ENCODE measurements around the gene SPNS3.

SPNS3 gene

DNA sequence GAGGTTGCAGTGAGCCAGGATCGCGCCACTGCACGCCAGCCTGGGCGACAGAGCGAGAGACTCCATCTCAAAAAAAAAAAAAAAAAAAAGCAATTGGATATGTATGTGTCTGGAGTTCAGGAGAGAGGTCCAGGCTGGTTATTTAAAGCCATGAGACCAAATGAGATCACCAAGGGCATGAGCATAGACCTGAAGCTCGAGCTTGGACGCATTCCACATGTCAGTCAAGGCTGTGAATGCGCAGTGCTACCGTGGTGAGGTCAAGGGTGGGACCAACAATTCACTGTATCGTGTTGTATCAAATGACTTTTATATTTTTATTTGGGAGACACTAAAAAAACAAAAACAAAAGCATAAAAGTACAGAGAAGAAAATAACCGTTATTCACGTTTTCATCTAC lies 35.8 kb downstream of the SPNS3 start:
- H3K23ac ChIP-seq (ENCODE audit: low read length) = no peak overlapping the region
- H3K4me3 ChIP-seq (ENCODE audit: low read depth, low read length) = no peak overlapping the region
- H3K14ac ChIP-seq (ENCODE audit: low read length) = no peak overlapping the region
- H4K91ac ChIP-seq (ENCODE audit: low read depth, low read length) = peak overlapping the region; percentile 69
- H3K18ac ChIP-seq (ENCODE audit: low read length) = no peak overlapping the region
- no peak for DNase-seq
- H4K8ac ChIP-seq (ENCODE audit: low read depth, low read length) = no peak overlapping the region
- no peak overlapping the region for H4K12ac ChIP-seq (ENCODE audit: low read depth, low read length)
- H3K27me3 ChIP-seq (ENCODE audit: insufficient read depth, low read length) = no peaks in the 10 kb centered on the region
- H3K36me3 ChIP-seq (ENCODE audit: control insufficient read depth in 1 of 2, insufficient read depth in 2 of 2, low read length in 2 of 2) = no peaks in the 10 kb centered on the region
- peaks cover 22 to 31% of the 10 kb centered on the region in 2 experiments for H3K4me1 ChIP-seq (ENCODE audit: control insufficient read depth in 1 of 2, insufficient read depth in 2 of 2, low read length in 2 of 2)
- H2BK120ac ChIP-seq (ENCODE audit: insufficient read depth, low read length, poor library complexity) = no peak overlapping the region
- H3K9me3 ChIP-seq (ENCODE audit: insufficient read depth, low read depth, low read length) = no peaks in the 10 kb centered on the region
- H2BK12ac ChIP-seq (ENCODE audit: low read length) = peak overlapping the region; percentile 89
- H3K4me2 ChIP-seq (ENCODE audit: low read length) = no peak overlapping the region
- H3K4ac ChIP-seq (ENCODE audit: low read depth, low read length) = no peak overlapping the region
- H3K27ac ChIP-seq (ENCODE audit: low read depth, low read length) = no peak overlapping the region
- no CpG with 5 or more reads among the region's 12 CpGs for WGBS (ENCODE audit: extremely low coverage, insufficient coverage, insufficient read length)
- H3K9ac ChIP-seq (ENCODE audit: low read length) = no peak overlapping the region
- no peak overlapping the region for H2AK5ac ChIP-seq (ENCODE audit: low read length)
- H2BK5ac ChIP-seq (ENCODE audit: low read depth, low read length, poor library complexity) = no peak overlapping the region
- H2AFZ ChIP-seq (ENCODE audit: insufficient read depth, low read length, poor library complexity) = no peak overlapping the region
- H3K79me1 ChIP-seq (ENCODE audit: low read length) = peaks cover 30% of the 10 kb centered on the region
- H3K79me2 ChIP-seq (ENCODE audit: control insufficient read depth, insufficient read depth, low read length, poor library complexity) = peaks cover 11% of the 10 kb centered on the region

- peak; percentile 85 to 86 for DNase-seq
- H3K23ac ChIP-seq (ENCODE audit: low read length) = no peak overlapping the region
- peaks cover 51% of the 10 kb centered on the region for H3K79me1 ChIP-seq (ENCODE audit: low read length)
- no peak overlapping the region for H4K12ac ChIP-seq (ENCODE audit: low read depth, low read length)
- peaks cover 26% of the 10 kb centered on the region for H3K79me2 ChIP-seq (ENCODE audit: control insufficient read depth, insufficient read depth, low read length, poor library complexity)
- no peak overlapping the region for H3K9ac ChIP-seq (ENCODE audit: low read length)
- no peaks in the 10 kb centered on the region for H3K36me3 ChIP-seq (ENCODE audit: control insufficient read depth in 1 of 2, insufficient read depth in 2 of 2, low read length in 2 of 2)
- H3K18ac ChIP-seq (ENCODE audit: low read length) = no peak overlapping the region
- H3K27me3 ChIP-seq (ENCODE audit: insufficient read depth, low read length) = no peaks in the 10 kb centered on the region
- H4K8ac ChIP-seq (ENCODE audit: low read depth, low read length) = no peak overlapping the region
- H3K4ac ChIP-seq (ENCODE audit: low read depth, low read length) = no peak overlapping the region
- peaks cover 2% of the 10 kb centered on the region for H3K9me3 ChIP-seq (ENCODE audit: insufficient read depth, low read depth, low read length)
- H2AK5ac ChIP-seq (ENCODE audit: low read length) = no peak overlapping the region
- no peak overlapping the region for H2BK12ac ChIP-seq (ENCODE audit: low read length)
- H4K91ac ChIP-seq (ENCODE audit: low read depth, low read length) = no peak overlapping the region
- H3K4me3 ChIP-seq (ENCODE audit: low read depth, low read length) = no peak overlapping the region
- no peak overlapping the region for H3K4me2 ChIP-seq (ENCODE audit: low read length)
- no peak overlapping the region for H3K14ac ChIP-seq (ENCODE audit: low read length)
- WGBS (ENCODE audit: extremely low coverage, insufficient coverage, insufficient read length) = no CpG with 5 or more reads among the region's 3 CpGs
- H2BK5ac ChIP-seq (ENCODE audit: low read depth, low read length, poor library complexity) = peak overlapping the region; percentile 86
- H2AFZ ChIP-seq (ENCODE audit: insufficient read depth, low read length, poor library complexity) = no peak overlapping the region
- H3K27ac ChIP-seq (ENCODE audit: low read depth, low read length) = peak overlapping the region; percentile 88
- H2BK120ac ChIP-seq (ENCODE audit: insufficient read depth, low read length, poor library complexity) = peak overlapping the region; percentile 34
- H3K4me1 ChIP-seq (ENCODE audit: control insufficient read depth in 1 of 2, insufficient read depth in 2 of 2, low read length in 2 of 2) = peaks cover 37 to 45% of the 10 kb centered on the region in 2 experiments
Measured at GRCh38 chr17:4472286-4472685, 38.5 kb downstream of the SPNS3 start.

DNA sequence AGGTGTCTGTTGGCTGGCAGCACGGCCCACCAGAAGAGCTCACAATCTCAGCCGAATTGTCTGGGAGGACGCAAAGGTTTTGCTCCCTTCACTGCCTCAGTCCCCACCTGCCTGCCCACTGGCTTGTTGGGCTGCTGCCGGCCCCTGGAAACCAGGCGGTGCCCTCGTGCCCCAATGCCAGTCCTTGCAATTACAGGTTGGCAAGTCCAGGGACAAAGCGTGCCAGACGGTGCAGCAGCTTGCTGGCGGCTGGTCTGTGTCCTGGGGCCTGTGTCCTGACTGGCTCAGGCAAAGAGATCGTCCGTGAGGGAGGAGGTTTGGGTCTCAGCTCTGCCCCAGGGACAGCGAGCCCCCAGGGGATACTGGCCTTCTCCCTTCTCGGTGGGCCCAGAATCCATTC lies 40.4 kb downstream of the SPNS3 start:
- peak overlapping the region; percentile 99 for H3K27ac ChIP-seq (ENCODE audit: low read depth, low read length)
- peak overlapping the region; percentile 19 for H4K8ac ChIP-seq (ENCODE audit: low read depth, low read length)
- H3K14ac ChIP-seq (ENCODE audit: low read length) = peak overlapping the region; percentile 78
- H2BK5ac ChIP-seq (ENCODE audit: low read depth, low read length, poor library complexity) = peak overlapping the region; percentile 91
- H2AK5ac ChIP-seq (ENCODE audit: low read length) = peak overlapping the region; percentile 28
- H2AFZ ChIP-seq (ENCODE audit: insufficient read depth, low read length, poor library complexity) = peak overlapping the region; percentile 62
- H3K9me3 ChIP-seq (ENCODE audit: insufficient read depth, low read depth, low read length) = peaks cover 4% of the 10 kb centered on the region
- H4K91ac ChIP-seq (ENCODE audit: low read depth, low read length) = peak overlapping the region; percentile 100
- peak overlapping the region; percentile 86 for H2BK120ac ChIP-seq (ENCODE audit: insufficient read depth, low read length, poor library complexity)
- peaks cover 26% of the 10 kb centered on the region for H3K79me2 ChIP-seq (ENCODE audit: control insufficient read depth, insufficient read depth, low read length, poor library complexity)
- peak overlapping the region; percentile 20 for H4K12ac ChIP-seq (ENCODE audit: low read depth, low read length)
- peak overlapping the region; percentile 14 for H3K4ac ChIP-seq (ENCODE audit: low read depth, low read length)
- WGBS (ENCODE audit: extremely low coverage, insufficient coverage, insufficient read length) = no CpG with 5 or more reads among the region's 13 CpGs
- no peaks in the 10 kb centered on the region for H3K27me3 ChIP-seq (ENCODE audit: insufficient read depth, low read length)
- no peak overlapping the region for H3K4me2 ChIP-seq (ENCODE audit: low read length)
- H3K79me1 ChIP-seq (ENCODE audit: low read length) = peaks cover 59% of the 10 kb centered on the region
- H3K4me3 ChIP-seq (ENCODE audit: low read depth, low read length) = no peak overlapping the region
- H3K23ac ChIP-seq (ENCODE audit: low read length) = no peak overlapping the region
- H3K18ac ChIP-seq (ENCODE audit: low read length) = peak overlapping the region; percentile 35
- peaks cover 39 to 49% of the 10 kb centered on the region in 2 experiments for H3K4me1 ChIP-seq (ENCODE audit: control insufficient read depth in 1 of 2, insufficient read depth in 2 of 2, low read length in 2 of 2)
- peak overlapping the region; percentile 100 for H2BK12ac ChIP-seq (ENCODE audit: low read length)
- DNase-seq = no peak
- no peaks in the 10 kb centered on the region for H3K36me3 ChIP-seq (ENCODE audit: control insufficient read depth in 1 of 2, insufficient read depth in 2 of 2, low read length in 2 of 2)
- no peak overlapping the region for H3K9ac ChIP-seq (ENCODE audit: low read length)

DNA sequence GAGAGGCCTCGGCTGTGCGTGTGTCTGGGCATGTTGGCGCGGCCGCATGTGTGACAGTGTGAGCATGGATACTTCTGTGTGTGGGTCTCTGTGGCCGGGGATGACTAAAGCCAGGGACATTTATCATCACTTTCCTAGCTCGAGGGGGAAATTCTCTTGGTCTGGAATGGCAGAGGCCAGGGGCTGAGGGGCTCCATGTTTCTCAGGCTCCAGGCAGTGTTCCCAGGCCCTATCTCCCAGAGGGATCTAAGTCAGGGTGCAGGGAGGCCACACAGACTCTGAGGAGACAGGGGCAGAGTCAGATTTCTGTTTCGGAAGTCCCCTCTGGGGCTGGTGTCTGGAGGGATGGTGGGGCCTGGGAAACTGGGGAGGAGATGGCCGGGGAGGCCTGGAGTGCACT lies 41.3 kb downstream of the SPNS3 start:
- no peak overlapping the region for H3K9ac ChIP-seq (ENCODE audit: low read length)
- peak overlapping the region; percentile 99 for H3K27ac ChIP-seq (ENCODE audit: low read depth, low read length)
- peak overlapping the region; percentile 80 for H4K8ac ChIP-seq (ENCODE audit: low read depth, low read length)
- peak; percentile 72 to 80 for DNase-seq
- H4K91ac ChIP-seq (ENCODE audit: low read depth, low read length) = peak overlapping the region; percentile 100
- no peaks in the 10 kb centered on the region for H3K27me3 ChIP-seq (ENCODE audit: insufficient read depth, low read length)
- WGBS (ENCODE audit: extremely low coverage, insufficient coverage, insufficient read length) = no CpG with 5 or more reads among the region's 9 CpGs
- peak overlapping the region; percentile 18 for H2AFZ ChIP-seq (ENCODE audit: insufficient read depth, low read length, poor library complexity)
- H2BK5ac ChIP-seq (ENCODE audit: low read depth, low read length, poor library complexity) = peak overlapping the region; percentile 93
- H3K4me3 ChIP-seq (ENCODE audit: low read depth, low read length) = no peak overlapping the region
- H3K4me2 ChIP-seq (ENCODE audit: low read length) = peak overlapping the region; percentile 37
- H2AK5ac ChIP-seq (ENCODE audit: low read length) = peak overlapping the region; percentile 28
- peak overlapping the region; percentile 35 for H3K18ac ChIP-seq (ENCODE audit: low read length)
- H3K4me1 ChIP-seq (ENCODE audit: control insufficient read depth in 1 of 2, insufficient read depth in 2 of 2, low read length in 2 of 2) = peaks cover 39 to 48% of the 10 kb centered on the region in 2 experiments
- H3K4ac ChIP-seq (ENCODE audit: low read depth, low read length) = peak overlapping the region; percentile 84
- peak overlapping the region; percentile 93 for H3K14ac ChIP-seq (ENCODE audit: low read length)
- no peaks in the 10 kb centered on the region for H3K36me3 ChIP-seq (ENCODE audit: control insufficient read depth in 1 of 2, insufficient read depth in 2 of 2, low read length in 2 of 2)
- peak overlapping the region; percentile 98 for H2BK120ac ChIP-seq (ENCODE audit: insufficient read depth, low read length, poor library complexity)
- peaks cover 4% of the 10 kb centered on the region for H3K9me3 ChIP-seq (ENCODE audit: insufficient read depth, low read depth, low read length)
- peak overlapping the region; percentile 100 for H2BK12ac ChIP-seq (ENCODE audit: low read length)
- H3K79me1 ChIP-seq (ENCODE audit: low read length) = peaks cover 64% of the 10 kb centered on the region
- H3K23ac ChIP-seq (ENCODE audit: low read length) = no peak overlapping the region
- H4K12ac ChIP-seq (ENCODE audit: low read depth, low read length) = peak overlapping the region; percentile 2
- peaks cover 26% of the 10 kb centered on the region for H3K79me2 ChIP-seq (ENCODE audit: control insufficient read depth, insufficient read depth, low read length, poor library complexity)

Data from trophoblast cell (in vitro differentiated cells and primary cell).